GM23338 (cell line): ENCODE results near the gene TNIP3. TPM values are rescaled to one million over a fixed set of nuclear protein-coding genes. Genes with fewer than 3 reads are reported as not detected.

Source experiments
- ATAC-seq: fragments of 200-7000 bp; cut with Tn5 transposase; 3 replicates; pipeline ENCODE4 v1.9.1; 2020
- DNase-seq: peaks from one replicate; pipeline ENCODE4 v3.0.0-alpha.2; 2015; ENCODE audit warnings: low spot score
- H2AFZ ChIP-seq: fragments of 200-600 bp; sonication (generic); 2 replicates; pipeline ENCODE4 v1.8.0; 2016; ENCODE audit warnings: antibody characterized with exemption, mild to moderate bottlenecking, moderate library complexity
- H3F3A ChIP-seq: fragments of 200-600 bp; sonication (generic); replicated peaks from 2 replicates; pipeline ENCODE4 v1.8.0; 2017; ENCODE audit warnings: antibody characterized with exemption, mixed run types, low read depth
- H3K27ac ChIP-seq: fragments of 200-600 bp; sonication (generic); 2 replicates; pipeline ENCODE4 v1.6.1; 2016; ENCODE audit warnings: low read depth
- H3K27me3 ChIP-seq: fragments of 200-600 bp; sonication (generic); 2 replicates; pipeline ENCODE4 v1.8.0; 2016; ENCODE audit warnings: mild to moderate bottlenecking, mixed run types, moderate library complexity; ENCODE audit not compliant: insufficient read depth
- H3K36me3 ChIP-seq: fragments of 200-600 bp; sonication (generic); 2 replicates; pipeline ENCODE4 v1.8.0; 2016; ENCODE audit warnings: mild to moderate bottlenecking; ENCODE audit not compliant: insufficient read depth
- H3K4me1 ChIP-seq: fragments of 200-600 bp; sonication (generic); 2 replicates; pipeline ENCODE4 v1.8.0; 2016; ENCODE audit warnings: mild to moderate bottlenecking, moderate library complexity; ENCODE audit not compliant: insufficient read depth
- H3K4me2 ChIP-seq: fragments of 200-600 bp; sonication (generic); 2 replicates; pipeline ENCODE4 v1.7.1; 2017; ENCODE audit warnings: mixed run types
- H3K4me3 ChIP-seq: fragments of 200-600 bp; sonication (generic); 2 replicates; pipeline ENCODE4 v1.6.1; 2016; ENCODE audit warnings: mixed run types
- H3K79me2 ChIP-seq: fragments of 200-600 bp; sonication (generic); replicated peaks from 2 replicates; pipeline ENCODE4 v1.8.0; 2017; ENCODE audit warnings: mild to moderate bottlenecking; ENCODE audit not compliant: insufficient read depth
- H3K9me2 ChIP-seq: fragments of 200-600 bp; sonication (generic); 2 replicates; pipeline ENCODE4 v1.8.0; 2017; ENCODE audit not compliant: insufficient read depth
- H4K20me1 ChIP-seq: fragments of 200-600 bp; sonication (generic); replicated peaks from 2 replicates; pipeline ENCODE4 v1.8.0; 2017; ENCODE audit warnings: mild to moderate bottlenecking; ENCODE audit not compliant: insufficient read depth
- H3K27ac Mint-ChIP-seq: 2 replicates; pipeline ENCODE4 v1.8.0; 2020; ENCODE audit warnings: inconsistent platforms, mild to moderate bottlenecking, moderate library complexity, mixed read lengths
- H3K27me3 Mint-ChIP-seq: 3 replicates; pipeline ENCODE4 v1.8.0; 2022; ENCODE audit warnings: low read depth, mild to moderate bottlenecking, moderate library complexity, mixed read lengths, inconsistent platforms; ENCODE audit not compliant: insufficient read depth, poor library complexity
- H3K36me3 Mint-ChIP-seq: 3 replicates; pipeline ENCODE4 v1.8.0; 2021; ENCODE audit warnings: low read depth, mild to moderate bottlenecking, inconsistent platforms, moderate library complexity, mixed read lengths
- H3K4me1 Mint-ChIP-seq: 3 replicates; pipeline ENCODE4 v1.8.0; 2020; ENCODE audit warnings: mild to moderate bottlenecking, inconsistent platforms, mixed read lengths
- H3K4me3 Mint-ChIP-seq: 3 replicates; pipeline ENCODE4 v1.8.0; 2021; ENCODE audit warnings: moderate library complexity, mild to moderate bottlenecking, inconsistent platforms, mixed read lengths
- H3K9me3 Mint-ChIP-seq: 3 replicates; pipeline ENCODE4 v1.8.0; 2020; ENCODE audit warnings: moderate library complexity, mild to moderate bottlenecking, inconsistent platforms, mixed read lengths
- EZH2 ChIP-seq: fragments of 200-600 bp; sonication (generic); IDR thresholded peaks from one replicate; pipeline ENCODE4 v1.8.0; 2017; ENCODE audit warnings: antibody characterized with exemption, mild to moderate bottlenecking, low read depth; ENCODE audit not compliant: unreplicated experiment
- NANOG ChIP-seq: IDR thresholded peaks from 2 replicates; pipeline ENCODE4 v1.6.1; 2016; ENCODE audit warnings: antibody characterized with exemption, borderline replicate concordance
- POLR2AphosphoS5 ChIP-seq: IDR thresholded peaks from 2 replicates; pipeline ENCODE4 v1.6.1; 2016; ENCODE audit warnings: antibody characterized with exemption, low read depth
- ZNF114 ChIP-seq: fragments of 250-450 bp; sonication (Bioruptor Pico); IDR thresholded peaks from 2 replicates; pipeline ENCODE4 v1.5.0; 2020; ENCODE audit warnings: mild to moderate bottlenecking, moderate library complexity
- ZNF331 ChIP-seq: fragments of 250-450 bp; sonication (Bioruptor Pico); IDR thresholded peaks from 2 replicates; pipeline ENCODE4 v1.5.0; 2020; ENCODE audit warnings: low read depth, mild to moderate bottlenecking, moderate library complexity
- polyA plus RNA-seq: library from polyadenylated mRNA; unstranded; fragments of >200 nt; fragmentation: Nextera tagmentation; extraction: Ambion mirVana; gene quantifications from 2 replicates; pipeline ENCODE4 v1.2.1, GENCODE V29; 2016
- total RNA-seq: library from RNA; depleted of rRNA; stranded (reverse); fragments of >200 nt; shearing (Covaris generic); gene quantifications from 2 replicates; pipeline ENCODE4 v1.2.3, GENCODE V29; 2014
- TF ChIP-seq, protein P1 (sequence below): fragments of 250-450 bp; sonication (Bioruptor Pico); IDR thresholded peaks from 2 replicates; pipeline ENCODE4 v1.5.0; 2020; ENCODE audit warnings: mild to moderate bottlenecking, moderate library complexity
- TF ChIP-seq, protein P2 (sequence below): IDR thresholded peaks from one replicate; pipeline ENCODE4 v1.6.1; 2018; ENCODE audit warnings: antibody characterized with exemption; ENCODE audit not compliant: unreplicated experiment

TNIP3 gene
- total and polyA plus RNA-seq, 2 experiments from 2014 or later, result not detected

DNA sequence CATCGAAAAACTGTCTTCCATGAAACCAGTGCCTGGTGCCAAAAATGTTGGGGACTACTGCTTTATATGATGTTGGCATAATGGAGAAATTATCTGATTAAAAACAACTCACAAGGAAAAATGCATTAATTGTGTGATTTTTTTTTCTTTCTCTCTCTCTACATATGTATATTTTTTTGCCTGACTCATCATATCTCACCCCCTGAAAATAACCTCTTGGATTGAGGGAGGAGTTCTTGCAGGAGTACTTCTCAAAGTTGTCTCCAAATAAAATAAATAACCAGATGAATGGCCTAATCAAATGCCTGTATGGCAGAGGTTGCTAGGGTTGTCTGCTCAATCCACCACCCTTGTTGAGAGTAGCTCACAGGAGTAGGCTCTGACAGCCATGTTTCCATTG is 19.9 kb upstream of the TNIP3 start (continued):
- TF ChIP-seq, protein P1, sequence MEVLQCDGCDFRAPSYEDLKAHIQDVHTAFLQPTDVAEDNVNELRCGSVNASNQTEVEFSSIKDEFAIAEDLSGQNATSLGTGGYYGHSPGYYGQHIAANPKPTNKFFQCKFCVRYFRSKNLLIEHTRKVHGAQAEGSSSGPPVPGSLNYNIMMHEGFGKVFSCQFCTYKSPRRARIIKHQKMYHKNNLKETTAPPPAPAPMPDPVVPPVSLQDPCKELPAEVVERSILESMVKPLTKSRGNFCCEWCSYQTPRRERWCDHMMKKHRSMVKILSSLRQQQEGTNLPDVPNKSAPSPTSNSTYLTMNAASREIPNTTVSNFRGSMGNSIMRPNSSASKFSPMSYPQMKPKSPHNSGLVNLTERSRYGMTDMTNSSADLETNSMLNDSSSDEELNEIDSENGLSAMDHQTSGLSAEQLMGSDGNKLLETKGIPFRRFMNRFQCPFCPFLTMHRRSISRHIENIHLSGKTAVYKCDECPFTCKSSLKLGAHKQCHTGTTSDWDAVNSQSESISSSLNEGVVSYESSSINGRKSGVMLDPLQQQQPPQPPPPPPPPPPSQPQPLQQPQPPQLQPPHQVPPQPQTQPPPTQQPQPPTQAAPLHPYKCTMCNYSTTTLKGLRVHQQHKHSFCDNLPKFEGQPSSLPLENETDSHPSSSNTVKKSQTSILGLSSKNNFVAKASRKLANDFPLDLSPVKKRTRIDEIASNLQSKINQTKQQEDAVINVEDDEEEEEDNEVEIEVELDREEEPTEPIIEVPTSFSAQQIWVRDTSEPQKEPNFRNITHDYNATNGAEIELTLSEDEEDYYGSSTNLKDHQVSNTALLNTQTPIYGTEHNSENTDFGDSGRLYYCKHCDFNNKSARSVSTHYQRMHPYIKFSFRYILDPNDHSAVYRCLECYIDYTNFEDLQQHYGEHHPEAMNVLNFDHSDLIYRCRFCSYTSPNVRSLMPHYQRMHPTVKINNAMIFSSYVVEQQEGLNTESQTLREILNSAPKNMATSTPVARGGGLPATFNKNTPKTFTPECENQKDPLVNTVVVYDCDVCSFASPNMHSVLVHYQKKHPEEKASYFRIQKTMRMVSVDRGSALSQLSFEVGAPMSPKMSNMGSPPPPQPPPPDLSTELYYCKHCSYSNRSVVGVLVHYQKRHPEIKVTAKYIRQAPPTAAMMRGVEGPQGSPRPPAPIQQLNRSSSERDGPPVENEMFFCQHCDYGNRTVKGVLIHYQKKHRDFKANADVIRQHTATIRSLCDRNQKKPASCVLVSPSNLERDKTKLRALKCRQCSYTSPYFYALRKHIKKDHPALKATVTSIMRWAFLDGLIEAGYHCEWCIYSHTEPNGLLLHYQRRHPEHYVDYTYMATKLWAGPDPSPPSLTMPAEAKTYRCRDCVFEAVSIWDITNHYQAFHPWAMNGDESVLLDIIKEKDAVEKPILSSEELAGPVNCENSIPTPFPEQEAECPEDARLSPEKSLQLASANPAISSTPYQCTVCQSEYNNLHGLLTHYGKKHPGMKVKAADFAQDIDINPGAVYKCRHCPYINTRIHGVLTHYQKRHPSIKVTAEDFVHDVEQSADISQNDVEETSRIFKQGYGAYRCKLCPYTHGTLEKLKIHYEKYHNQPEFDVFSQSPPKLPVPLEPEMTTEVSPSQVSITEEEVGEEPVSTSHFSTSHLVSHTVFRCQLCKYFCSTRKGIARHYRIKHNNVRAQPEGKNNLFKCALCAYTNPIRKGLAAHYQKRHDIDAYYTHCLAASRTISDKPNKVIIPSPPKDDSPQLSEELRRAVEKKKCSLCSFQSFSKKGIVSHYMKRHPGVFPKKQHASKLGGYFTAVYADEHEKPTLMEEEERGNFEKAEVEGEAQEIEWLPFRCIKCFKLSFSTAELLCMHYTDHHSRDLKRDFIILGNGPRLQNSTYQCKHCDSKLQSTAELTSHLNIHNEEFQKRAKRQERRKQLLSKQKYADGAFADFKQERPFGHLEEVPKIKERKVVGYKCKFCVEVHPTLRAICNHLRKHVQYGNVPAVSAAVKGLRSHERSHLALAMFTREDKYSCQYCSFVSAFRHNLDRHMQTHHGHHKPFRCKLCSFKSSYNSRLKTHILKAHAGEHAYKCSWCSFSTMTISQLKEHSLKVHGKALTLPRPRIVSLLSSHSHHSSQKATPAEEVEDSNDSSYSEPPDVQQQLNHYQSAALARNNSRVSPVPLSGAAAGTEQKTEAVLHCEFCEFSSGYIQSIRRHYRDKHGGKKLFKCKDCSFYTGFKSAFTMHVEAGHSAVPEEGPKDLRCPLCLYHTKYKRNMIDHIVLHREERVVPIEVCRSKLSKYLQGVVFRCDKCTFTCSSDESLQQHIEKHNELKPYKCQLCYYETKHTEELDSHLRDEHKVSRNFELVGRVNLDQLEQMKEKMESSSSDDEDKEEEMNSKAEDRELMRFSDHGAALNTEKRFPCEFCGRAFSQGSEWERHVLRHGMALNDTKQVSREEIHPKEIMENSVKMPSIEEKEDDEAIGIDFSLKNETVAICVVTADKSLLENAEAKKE (CRISPR knock-in tag), result no peak
- TF ChIP-seq ZNF331 (CRISPR knock-in tag) (no peak), ZNF114 (CRISPR knock-in tag) (no peak), EZH2 (no peak)
- TF ChIP-seq, protein P2, sequence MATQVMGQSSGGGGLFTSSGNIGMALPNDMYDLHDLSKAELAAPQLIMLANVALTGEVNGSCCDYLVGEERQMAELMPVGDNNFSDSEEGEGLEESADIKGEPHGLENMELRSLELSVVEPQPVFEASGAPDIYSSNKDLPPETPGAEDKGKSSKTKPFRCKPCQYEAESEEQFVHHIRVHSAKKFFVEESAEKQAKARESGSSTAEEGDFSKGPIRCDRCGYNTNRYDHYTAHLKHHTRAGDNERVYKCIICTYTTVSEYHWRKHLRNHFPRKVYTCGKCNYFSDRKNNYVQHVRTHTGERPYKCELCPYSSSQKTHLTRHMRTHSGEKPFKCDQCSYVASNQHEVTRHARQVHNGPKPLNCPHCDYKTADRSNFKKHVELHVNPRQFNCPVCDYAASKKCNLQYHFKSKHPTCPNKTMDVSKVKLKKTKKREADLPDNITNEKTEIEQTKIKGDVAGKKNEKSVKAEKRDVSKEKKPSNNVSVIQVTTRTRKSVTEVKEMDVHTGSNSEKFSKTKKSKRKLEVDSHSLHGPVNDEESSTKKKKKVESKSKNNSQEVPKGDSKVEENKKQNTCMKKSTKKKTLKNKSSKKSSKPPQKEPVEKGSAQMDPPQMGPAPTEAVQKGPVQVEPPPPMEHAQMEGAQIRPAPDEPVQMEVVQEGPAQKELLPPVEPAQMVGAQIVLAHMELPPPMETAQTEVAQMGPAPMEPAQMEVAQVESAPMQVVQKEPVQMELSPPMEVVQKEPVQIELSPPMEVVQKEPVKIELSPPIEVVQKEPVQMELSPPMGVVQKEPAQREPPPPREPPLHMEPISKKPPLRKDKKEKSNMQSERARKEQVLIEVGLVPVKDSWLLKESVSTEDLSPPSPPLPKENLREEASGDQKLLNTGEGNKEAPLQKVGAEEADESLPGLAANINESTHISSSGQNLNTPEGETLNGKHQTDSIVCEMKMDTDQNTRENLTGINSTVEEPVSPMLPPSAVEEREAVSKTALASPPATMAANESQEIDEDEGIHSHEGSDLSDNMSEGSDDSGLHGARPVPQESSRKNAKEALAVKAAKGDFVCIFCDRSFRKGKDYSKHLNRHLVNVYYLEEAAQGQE, result no peak

DNA sequence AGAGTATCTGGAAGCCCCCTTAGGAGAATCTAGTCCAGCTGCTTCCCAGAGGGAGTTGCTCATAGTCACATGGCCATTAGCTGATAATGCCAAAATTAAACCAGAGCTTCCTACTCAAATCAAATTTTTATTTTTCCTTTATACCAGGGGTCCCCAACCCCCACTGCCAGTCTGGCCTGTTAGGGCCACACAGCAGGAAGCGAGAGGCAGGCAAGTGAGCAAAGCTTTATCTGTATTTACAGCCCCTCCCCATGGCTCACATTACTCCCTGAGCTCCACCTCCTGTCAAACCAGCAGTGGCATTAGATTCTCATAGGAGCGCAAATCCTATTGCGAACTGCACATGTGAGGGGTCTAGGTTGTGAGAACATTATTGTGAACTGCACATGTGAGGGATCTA is 19.2 kb upstream of the TNIP3 start:
- Histone ChIP-seq H3K36me3 (no peaks in the 10 kb centered on the region), H3K9me2 (peaks cover 3% of the 10 kb centered on the region; the same call in 1 of the 2 replicates), H3F3A (no peaks in the 10 kb centered on the region), H4K20me1 (no peaks in the 10 kb centered on the region), H3K4me1 (no peaks in the 10 kb centered on the region), H3K27me3 (no peaks in the 10 kb centered on the region), H3K27ac (no peak overlapping the region), H3K4me2 (no peak overlapping the region), H3K4me3 (no peak overlapping the region), H3K79me2 (no peaks in the 10 kb centered on the region), H2AFZ (no peak overlapping the region)
- no peak overlapping the region for H3K4me3 Mint-ChIP-seq
- peaks cover 4% of the 10 kb centered on the region; the same call in 2 of the 3 replicates for H3K4me1 Mint-ChIP-seq
- peaks cover 10% of the 10 kb centered on the region; the same call in 2 of the 3 replicates for H3K36me3 Mint-ChIP-seq
- H3K9me3 Mint-ChIP-seq, result peaks cover 15% of the 10 kb centered on the region; the same call in 2 of the 3 replicates
- no peak for DNase-seq
- no peak for ATAC-seq
- H3K27me3 Mint-ChIP-seq, result no peaks in the 10 kb centered on the region
- H3K27ac Mint-ChIP-seq, result no peak overlapping the region
- TF ChIP-seq, protein P2, result no peak
- TF ChIP-seq NANOG (no peak), ZNF114 (CRISPR knock-in tag) (no peak), POLR2AphosphoS5 (no peak)
